Endometrial microvascular endothelial cells (primary cell): Measurements from ENCODE around the gene PTH1R. TPM values are rescaled to one million over a fixed set of nuclear protein-coding genes. Genes with fewer than 3 reads are reported as not detected.

ENCODE experiments used
- in situ Hi-C: cut with HindIII; loops from 2 replicates; pipeline ENCODE4 v1.10.0; 2017; ENCODE audit warnings: low sequenced_read_pairs, low pct_unique_long_range_greater_than_20kb; ENCODE audit errors: inconsistent ontology term
- total RNA-seq: library from RNA; depleted of rRNA; stranded (reverse); fragments of >200 nt; gene quantifications from one replicate; pipeline ENCODE4 v1.2.3, GENCODE V29; 2015; ENCODE audit errors: inconsistent ontology term

Gene PTH1R
- total RNA-seq = not detected

DNA sequence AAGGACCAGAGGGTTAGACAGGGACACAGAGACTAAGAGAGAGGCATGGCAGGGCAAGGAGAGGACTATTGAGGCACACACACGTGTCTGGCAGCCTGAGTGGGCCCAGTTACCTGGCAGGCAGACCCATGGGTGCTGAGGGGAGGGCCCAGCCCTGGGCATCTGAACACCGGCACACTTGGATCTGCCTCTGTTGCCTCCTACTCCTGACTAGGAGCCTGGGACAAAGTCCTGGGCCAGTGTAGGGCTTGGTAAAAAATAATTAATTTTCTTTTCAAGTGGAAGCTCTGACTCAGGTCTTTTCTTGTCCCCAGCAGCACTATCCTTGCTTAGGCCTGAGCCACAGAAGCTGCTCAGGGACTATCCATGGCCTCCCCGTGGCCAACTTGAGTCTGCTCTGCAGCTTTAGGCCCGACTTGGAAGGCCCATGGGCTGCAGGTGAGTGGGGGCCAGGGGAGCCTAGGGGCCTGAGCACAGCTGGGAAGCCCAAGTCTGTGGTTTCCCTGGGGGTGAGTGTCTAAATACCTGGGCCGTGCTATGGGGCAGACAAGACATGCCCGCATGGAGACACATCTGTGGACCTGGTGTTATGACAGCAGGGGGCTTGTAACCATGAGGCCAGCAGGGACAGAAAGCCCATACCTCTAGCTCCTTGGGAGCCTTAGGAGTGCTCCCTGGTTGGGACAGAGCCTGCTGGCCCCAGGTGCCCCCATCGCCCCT lies at the start of gene PTH1R:
Gene PTH1R, plus strand, starts transcription at position 316 of the 720 bp plus-strand sequence. CDS start 5,839 bp downstream, outside the sequence.
- in situ Hi-C loops = no loop called here

DNA sequence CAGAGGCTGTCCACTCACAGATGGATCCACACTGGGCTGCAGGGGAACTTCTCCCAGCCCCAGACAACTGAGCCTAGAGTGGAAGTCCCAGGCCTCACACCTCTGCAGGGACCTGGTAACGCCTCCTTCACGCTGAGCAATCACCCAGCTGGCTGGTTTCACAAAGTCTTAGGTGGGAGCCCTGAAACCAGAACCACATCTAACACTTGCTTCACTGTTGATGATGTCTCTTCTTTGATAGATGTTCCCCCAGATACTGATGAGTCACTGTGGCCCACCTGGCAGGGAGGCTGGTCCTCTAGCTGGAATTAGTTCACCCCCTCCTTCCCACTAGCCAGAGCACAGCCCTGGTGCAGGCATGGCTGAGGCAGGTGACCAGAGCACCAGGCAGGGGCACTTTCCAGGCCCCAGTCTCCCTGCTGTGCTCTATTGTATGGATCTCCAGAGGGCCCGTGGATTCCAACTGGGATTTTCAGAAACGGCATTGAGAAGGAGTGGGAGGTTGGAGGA lies 47.8 kb upstream of the PTH1R start:
- in situ Hi-C loops = no loop called here

DNA sequence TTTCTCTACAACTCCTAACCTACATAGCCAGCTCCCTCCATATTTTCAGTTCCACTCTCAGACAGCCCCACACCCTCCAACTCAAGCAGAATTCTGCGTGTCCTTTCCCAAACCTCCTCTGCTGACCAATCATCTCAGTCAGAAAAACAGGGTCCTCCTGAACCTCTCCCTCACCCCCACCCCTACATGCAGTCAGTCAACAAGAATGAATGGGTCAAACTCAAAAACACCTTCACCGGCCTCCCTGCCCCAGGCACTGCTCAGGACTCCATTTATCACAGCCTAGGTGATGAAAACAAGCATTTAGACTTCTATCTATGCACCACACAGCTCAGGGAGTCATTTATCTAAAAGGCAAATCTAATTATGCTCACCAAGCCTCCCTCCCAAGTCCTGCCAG lies 46.7 kb upstream of the PTH1R start:
- in situ Hi-C loops = no loop called here

DNA sequence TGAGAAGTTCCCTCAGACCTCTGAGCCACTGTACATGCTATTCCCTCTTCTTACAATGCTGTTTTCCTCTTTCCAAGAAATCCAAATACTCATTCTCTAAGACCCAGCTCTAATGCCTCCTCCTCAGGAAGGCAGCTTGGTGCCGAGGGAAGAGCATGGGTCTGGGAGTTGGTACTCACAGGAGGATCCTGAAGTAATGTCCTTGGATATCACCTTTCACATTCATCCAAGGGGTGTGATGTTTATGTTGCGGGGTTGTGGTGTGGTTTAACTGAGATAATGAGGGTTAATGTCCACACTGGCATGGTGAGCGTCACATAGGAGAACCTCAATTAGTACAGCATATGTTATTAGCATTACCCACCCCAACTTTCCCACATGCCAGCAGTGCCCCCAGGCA lies 46.2 kb upstream of the PTH1R start:
- in situ Hi-C loops = no loop called here

DNA sequence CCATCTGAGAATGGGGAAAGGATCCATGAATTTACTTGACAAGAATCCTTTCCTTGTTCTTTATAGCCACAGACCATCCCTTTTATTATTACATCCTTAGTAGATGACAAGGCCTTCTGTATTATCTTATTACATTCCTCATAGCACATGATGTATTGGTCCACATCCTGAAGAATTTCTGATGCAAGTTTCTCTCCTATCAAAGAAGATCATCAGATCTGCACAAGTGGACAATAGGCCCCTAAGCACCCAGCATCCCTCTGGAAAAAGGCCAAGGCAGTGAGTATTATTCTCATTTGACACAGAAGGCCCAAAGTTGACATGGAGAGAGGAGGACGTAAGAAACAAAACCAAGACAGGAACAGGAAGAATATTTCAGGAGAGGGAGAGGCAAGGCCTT lies 45.7 kb upstream of the PTH1R start:
- in situ Hi-C loops = no loop called here

DNA sequence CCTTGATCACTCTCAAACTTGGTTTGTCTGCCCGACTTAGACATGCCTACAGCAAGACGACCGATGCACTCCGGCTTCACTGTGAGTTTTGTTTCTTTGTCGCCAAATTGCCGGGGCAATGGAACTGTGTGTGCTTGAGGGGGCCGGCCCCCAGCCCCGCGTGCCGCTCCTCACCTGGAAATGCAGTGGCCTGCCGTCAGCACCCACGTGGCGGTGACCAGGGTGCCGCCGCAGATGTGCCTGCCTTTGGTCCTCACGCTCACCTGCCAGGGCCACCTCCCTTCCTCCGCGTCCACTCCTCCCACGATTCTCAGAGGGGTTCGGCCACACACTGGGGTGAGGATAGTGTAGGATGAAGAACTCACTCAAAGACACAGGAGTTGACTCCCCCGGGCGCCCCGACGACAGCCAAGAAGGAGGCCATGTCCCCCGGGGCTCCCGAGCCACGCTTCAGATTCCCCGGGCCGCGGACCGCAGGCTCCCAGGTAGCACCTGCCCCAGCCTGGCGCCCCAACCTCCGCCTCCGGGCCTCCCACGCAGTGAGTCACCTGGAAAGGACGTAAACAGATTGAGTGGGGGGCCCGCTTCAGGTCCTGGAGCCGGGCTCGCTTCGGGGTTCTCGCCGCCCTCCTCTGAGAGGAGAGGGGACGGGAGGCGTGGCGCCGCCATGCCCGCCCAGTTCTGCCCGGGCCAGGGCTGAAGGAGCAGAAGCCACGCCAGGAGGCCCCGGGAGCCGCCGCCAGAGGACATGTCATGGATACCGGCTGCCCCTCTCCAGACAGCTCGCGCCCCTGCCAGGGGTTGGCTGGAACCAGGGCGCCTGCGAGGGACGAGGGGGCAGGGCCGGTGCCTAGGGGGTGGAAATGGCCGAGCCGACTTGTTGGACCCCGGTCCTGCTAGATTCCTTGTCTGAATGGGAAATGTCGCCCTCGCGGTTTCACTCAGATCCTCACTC lies 43.9 kb upstream of the PTH1R start:
- in situ Hi-C loops = no loop called here

DNA sequence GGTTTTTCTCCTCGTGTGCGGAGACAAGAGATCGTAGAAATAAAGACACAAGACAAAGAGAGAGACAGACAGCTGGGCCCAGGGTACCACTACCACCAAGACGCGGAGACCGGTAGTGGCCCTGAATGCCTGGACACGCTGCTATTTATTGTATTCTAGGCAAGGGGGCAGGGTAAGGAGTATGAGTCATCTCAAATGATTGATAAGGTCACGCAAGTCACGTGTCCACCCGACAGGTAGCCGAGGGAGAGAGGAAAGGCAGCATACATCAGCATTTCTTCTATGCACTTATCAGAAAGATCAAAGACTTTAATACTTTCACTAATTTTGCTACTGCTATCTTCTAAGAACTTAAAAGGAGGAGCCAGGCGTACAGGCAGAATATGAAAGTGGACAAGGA lies 42.5 kb upstream of the PTH1R start:
- in situ Hi-C loops = no loop called here

DNA sequence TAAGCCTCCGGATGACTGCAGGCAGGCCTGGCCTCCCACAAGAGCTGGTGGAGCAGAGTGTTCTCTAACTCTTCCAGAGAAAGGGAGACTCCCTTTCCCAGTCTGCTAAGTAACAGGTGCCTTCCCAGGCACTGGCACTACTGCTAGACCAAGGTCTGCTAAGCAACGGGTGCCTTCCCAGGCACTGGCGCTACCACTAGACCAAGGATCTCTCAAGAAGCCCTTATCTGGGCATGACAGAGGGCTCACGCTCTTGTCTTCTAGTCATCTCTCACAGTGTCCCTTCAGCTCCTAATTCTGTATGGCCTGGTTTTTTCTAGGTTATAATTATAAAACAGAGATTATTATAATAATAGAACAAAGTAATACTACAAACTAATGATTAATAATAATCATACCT lies 42.0 kb upstream of the PTH1R start:
- in situ Hi-C loops = no loop called here

DNA sequence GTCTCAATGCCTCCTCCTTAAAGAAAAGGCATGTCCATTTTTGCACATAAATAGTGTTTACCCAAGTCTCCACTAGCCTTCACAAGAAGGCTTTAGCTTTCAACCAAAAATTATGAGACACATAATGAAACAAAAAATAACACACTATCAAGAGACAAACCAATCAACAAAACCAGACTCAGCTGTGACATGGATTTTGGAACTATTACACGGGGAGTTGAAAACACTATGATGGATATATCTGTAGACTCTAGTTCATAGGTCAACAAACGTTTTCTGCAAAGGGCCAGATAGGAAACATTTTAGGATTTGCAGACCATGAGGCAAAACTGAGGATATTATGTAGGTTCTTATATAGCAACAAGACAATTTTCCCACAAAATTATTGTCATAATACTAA lies 39.2 kb upstream of the PTH1R start:
- in situ Hi-C loops = no loop called here

DNA sequence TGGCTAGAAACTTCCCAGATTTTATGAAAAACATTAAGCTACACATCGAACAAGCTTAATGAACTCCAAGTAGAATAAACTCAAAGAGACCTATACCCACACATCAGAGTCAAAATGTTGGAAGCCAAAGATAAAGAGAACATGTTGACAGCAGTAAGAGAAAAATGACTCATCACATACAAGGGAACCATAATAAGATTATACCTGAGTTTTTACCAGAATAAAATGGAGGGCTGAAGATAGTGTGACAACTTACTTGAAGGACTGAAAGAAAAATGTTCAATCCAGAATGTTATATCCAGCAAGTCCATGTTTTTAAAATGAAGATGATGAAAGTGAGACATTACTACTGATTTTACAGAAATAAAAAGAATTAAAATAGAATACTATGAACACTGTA lies 37.0 kb upstream of the PTH1R start:
- in situ Hi-C loops = no loop called here

DNA sequence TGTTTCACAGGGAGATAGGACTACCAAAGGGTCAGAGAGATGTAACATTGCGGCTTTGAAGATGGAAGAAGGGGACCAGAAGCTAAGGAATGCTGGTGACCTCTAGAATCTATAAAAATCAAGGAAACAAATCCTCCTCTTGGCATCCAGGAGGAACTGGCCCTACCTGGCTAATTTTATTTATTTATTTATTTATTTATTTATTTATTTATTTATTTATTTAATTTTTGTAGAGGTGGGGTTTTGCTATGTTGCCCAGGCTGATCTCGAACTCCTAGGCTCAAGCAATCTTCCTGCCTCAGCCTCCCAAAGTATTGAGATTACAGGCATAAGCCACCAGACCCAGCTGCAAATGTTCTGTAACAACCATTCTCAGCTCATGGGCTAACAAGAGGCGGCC lies 34.0 kb upstream of the PTH1R start:
- in situ Hi-C loops = no loop called here

DNA sequence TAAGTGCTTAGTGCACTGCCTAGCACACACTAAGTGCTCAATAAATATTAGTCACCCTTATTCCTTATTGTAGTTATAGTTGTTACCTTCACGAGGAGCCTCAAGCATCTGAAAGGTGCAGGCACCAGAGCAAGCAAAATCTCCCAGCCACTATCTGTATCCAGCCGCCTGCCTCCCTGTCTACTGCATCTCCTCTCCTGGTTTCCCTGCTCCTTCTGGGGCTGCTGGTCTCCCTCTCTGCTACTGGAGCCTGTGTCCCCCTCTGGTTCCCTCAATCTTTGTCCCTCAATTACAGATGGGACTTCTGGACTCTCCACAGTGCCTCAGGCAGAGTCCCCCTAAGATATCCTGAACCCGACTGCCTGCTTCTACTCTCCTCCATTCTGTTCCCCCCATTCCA lies 33.1 kb upstream of the PTH1R start:
- in situ Hi-C loops = no loop called here

DNA sequence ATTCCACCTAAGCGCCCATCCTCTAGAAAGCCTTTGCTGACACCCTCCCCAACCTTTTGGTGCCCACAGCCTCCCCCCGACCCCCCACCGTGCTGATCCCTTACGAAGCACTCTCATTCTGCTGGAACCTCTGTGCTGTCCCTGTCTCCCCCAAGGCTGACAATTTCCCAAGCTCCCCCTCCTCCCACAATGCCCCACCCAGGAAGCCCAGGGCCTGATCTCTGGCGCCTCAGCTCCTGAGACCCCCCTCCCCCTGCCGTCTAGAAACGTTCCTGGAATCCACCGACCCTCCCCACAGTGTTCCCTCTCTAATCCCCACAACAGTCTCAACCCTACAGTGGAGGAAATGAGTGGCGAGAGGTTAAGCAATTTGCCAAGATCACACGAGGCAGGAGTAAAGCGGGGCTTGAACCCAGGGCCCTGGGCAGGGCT lies 32.6 kb upstream of the PTH1R start:
- in situ Hi-C loops = no loop called here

DNA sequence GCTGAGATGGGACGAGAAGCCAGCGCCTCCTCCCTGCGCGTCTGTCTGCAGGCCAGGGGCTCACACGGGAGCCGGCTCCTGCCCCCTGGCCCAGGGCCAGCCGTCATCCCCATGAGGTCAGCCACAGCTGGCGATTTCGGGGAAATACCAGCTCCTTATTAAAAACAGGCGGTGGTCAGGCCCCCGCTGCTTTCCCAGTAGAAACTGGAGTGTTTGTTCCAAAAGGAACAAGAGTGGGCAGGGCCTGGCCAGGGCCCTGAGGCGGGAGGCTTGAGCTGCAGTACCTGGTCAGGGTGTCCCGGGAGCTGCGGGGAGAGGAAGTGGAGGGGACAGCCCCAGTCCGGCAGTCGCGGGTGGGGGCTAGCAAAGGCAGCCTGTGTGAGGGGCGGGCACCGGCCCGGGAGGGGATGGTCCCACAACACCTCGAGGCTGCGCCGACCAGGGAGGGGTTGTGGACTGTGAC lies 32.1 kb upstream of the PTH1R start:
- in situ Hi-C loops = no loop called here

DNA sequence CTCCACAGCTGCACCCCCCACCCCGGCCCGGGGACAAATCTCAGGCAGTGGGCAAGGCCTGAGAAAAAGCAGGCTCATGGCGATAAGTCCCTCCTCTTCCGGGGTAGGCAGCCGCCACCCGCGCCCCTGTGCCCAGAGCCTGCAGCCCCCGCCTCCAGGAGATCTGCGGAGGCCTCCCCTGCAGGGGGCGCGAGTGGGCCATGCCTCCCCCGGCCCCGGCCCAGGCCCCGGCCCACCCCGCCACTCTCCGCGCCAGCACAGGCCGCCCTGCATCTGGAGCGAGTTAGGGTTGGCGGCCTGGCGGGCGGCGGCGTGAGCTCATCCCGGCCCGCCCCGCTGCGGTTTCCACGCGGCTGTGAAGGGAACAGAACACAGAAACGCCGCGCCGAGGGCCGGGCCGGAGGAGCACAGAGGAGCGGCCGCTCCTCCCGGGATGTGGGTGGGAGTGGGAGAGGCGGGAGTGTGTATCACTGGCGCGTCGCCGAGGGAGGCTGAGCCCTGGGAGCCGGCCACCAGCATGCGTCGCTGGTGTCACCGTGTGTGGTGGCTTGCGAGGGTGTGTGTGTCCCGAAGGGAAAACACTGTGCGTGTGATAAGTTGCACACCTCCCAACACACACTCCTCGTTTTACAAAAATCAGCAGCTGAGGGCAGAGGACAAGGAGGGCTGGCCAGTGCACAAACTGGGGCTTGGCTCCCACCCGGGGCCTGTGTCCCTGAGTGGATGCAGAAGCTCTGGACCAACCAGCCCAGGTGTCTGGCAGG lies 31.5 kb upstream of the PTH1R start:
- in situ Hi-C loops = no loop called here

DNA sequence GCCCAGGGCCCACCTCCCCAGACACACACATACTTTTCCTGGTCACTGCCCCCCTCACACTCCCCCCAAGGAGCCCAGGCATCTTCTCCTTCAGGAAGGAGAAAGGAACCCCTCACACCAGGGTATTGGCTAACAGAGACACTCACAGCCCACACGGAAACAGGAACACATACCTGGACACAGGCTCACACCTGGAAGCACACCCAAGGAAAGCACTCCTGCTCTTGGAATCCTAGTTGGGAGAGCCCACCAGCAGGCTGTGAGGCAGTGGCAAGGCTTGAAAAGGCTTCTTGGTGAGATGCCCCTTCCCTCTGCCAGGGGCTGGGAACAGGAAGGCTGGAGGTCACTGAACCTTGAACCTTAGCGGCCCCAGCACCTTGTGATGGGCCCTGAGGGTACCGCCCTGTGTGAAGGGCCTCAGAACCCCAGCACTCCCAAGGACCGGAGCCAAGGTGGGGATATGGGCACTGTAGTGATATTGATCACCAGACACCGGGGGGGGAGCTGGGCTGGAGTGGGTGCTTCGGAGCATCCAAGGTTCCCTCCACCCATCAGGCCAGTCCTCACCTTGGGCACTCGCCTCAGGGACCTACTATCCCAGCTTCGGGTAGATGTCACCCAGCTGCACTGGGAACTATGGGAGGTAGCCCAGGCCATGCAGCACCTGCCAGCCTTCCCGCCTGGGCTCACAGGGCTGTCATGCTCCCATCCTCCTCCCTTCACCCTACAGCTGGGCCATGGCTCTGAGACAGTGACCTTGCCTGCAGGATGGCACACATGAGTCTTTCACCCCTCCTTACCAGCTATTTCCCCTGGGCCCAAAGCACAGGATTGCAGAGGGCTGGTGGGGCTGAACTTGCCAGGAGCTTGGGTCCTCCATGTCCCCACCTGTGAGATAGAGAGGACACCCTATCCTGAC lies 30.6 kb upstream of the PTH1R start:
- in situ Hi-C loops = no loop called here

DNA sequence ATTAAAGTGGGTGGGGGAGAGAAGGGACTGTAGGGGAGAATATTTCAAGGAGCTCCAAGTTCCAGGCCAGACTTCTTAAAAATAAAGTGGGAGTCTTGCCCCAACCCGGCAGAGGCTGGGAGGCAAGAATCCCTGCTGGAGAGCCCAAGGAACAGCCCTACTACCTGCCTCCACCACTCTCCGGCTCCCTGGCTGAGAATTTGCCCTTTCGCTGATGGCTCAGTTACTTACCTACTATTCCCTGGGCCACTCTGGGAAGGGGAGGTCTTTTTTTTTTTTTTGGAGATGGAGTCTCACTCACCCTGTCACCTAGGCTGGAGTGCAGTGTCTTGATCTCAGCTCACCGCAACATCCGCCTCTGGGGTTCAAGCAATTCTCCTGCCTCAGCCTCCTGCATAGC lies 29.8 kb upstream of the PTH1R start:
- in situ Hi-C loops = no loop called here
